CD4-positive, alpha-beta T cell treated with Interleukin-6 for 4 hours (primary cell): ENCODE results near the gene ARSK.
"Not testable (repeated sequence)": the region's sequence is repeated elsewhere in the genome, so short reads cannot be mapped to it uniquely, and the experiment has no call there.

Experiments
- DNase-seq: peaks from one replicate; pipeline ENCODE4 v3.0.0-alpha.2; 2020; ENCODE audit warnings: mixed read lengths

The ARSK gene

GRCh38 chr5:95621839-95622629, 67.1 kb downstream of the ARSK start:
- DNase-seq = peak; percentile 46

GRCh38 chr5:95623706-95624105, 68.8 kb downstream of the ARSK start:
- no peak for DNase-seq

- no peak for DNase-seq
Measured at GRCh38 chr5:95624368-95624767, 69.5 kb downstream of the ARSK start.

GRCh38 chr5:95626701-95627100, 71.8 kb downstream of the ARSK start:
- DNase-seq = no peak

- DNase-seq = no peak
Measured at GRCh38 chr5:95627971-95628810, 73.3 kb downstream of the ARSK start.

- DNase-seq = no peak
Measured at GRCh38 chr5:95628933-95629332, 74.0 kb downstream of the ARSK start.

- DNase-seq = no peak
Measured at GRCh38 chr5:95630394-95630917, 75.6 kb downstream of the ARSK start.

GRCh38 chr5:95631255-95631958, 76.5 kb downstream of the ARSK start:
- DNase-seq = no peak

- peak; percentile 77 for DNase-seq
Measured at GRCh38 chr5:95631991-95632675, 77.2 kb downstream of the ARSK start.

GRCh38 chr5:95632942-95633341, 78.0 kb downstream of the ARSK start:
- not testable (repeated sequence) for DNase-seq

- DNase-seq = no peak
Measured at GRCh38 chr5:95633671-95634070, 78.8 kb downstream of the ARSK start.

GRCh38 chr5:95634081-95634480, 79.2 kb downstream of the ARSK start:
- DNase-seq = no peak

GRCh38 chr5:95638632-95639031, 83.7 kb downstream of the ARSK start:
- DNase-seq = no peak

- no peak for DNase-seq
Measured at GRCh38 chr5:95641741-95642220, 86.9 kb downstream of the ARSK start.

- no peak for DNase-seq
Measured at GRCh38 chr5:95643152-95643551, 88.3 kb downstream of the ARSK start.

- peak; percentile 60 for DNase-seq
Measured at GRCh38 chr5:95644351-95645042, 89.6 kb downstream of the ARSK start.

GRCh38 chr5:95646226-95646568, 91.3 kb downstream of the ARSK start:
- DNase-seq = not testable (repeated sequence)

GRCh38 chr5:95646569-95647431, 91.9 kb downstream of the ARSK start, which contains the start of gene RFESD:
RFESD (plus strand) TSS chr5:95646777; CDS start chr5:95652272, 5,495 bp downstream.
- peak; percentile 96 for DNase-seq

- no peak for DNase-seq
Measured at GRCh38 chr5:95647886-95648860, 93.3 kb downstream of the ARSK start.
